Ishikawa (cell line): Measurements from ENCODE around the gene CSTPP1.

Source experiments
- CEBPB ChIP-seq: IDR thresholded peaks from 2 replicates; pipeline ENCODE4 v1.6.1; 2012
- CREB1 ChIP-seq: IDR thresholded peaks from 2 replicates; pipeline ENCODE4 v1.6.1; 2012; ENCODE audit warnings: low read depth
- EGR1 ChIP-seq: IDR thresholded peaks from 2 replicates; pipeline ENCODE4 v1.6.1; 2012
- EP300 ChIP-seq: IDR thresholded peaks from 2 replicates; pipeline ENCODE4 v1.6.1; 2012; ENCODE audit warnings: borderline replicate concordance
- FOXM1 ChIP-seq: IDR thresholded peaks from 2 replicates; pipeline ENCODE4 v1.6.1; 2012; ENCODE audit warnings: low read depth, borderline replicate concordance
- NFIC ChIP-seq: IDR thresholded peaks from 2 replicates; pipeline ENCODE4 v1.6.1; 2012
- RAD21 ChIP-seq: IDR thresholded peaks from 2 replicates; pipeline ENCODE4 v1.6.1; 2012; ENCODE audit warnings: low read depth
- TAF1 ChIP-seq: IDR thresholded peaks from 2 replicates; pipeline ENCODE4 v1.6.1; 2012; ENCODE audit warnings: low read depth, mild to moderate bottlenecking
- TCF12 ChIP-seq: IDR thresholded peaks from 2 replicates; pipeline ENCODE4 v1.6.1; 2012; ENCODE audit warnings: low read depth
- TEAD4 ChIP-seq: IDR thresholded peaks from 2 replicates; pipeline ENCODE4 v1.6.1; 2012
- YY1 ChIP-seq: IDR thresholded peaks from 2 replicates; pipeline ENCODE4 v1.6.1; 2012; ENCODE audit warnings: low read depth
- ZBTB7A ChIP-seq: IDR thresholded peaks from 2 replicates; pipeline ENCODE4 v1.6.1; 2012; ENCODE audit warnings: low read depth
- TF ChIP-seq, protein P1 (sequence below): IDR thresholded peaks from 2 replicates; pipeline ENCODE4 v1.6.1; 2012
- TF ChIP-seq, protein P2 (sequence below): IDR thresholded peaks from 2 replicates; pipeline ENCODE4 v1.6.1; 2012
- TF ChIP-seq, protein P3 (sequence below): IDR thresholded peaks from 2 replicates; pipeline ENCODE4 v1.6.1; 2012; ENCODE audit warnings: low read depth, mild to moderate bottlenecking

Gene CSTPP1

DNA sequence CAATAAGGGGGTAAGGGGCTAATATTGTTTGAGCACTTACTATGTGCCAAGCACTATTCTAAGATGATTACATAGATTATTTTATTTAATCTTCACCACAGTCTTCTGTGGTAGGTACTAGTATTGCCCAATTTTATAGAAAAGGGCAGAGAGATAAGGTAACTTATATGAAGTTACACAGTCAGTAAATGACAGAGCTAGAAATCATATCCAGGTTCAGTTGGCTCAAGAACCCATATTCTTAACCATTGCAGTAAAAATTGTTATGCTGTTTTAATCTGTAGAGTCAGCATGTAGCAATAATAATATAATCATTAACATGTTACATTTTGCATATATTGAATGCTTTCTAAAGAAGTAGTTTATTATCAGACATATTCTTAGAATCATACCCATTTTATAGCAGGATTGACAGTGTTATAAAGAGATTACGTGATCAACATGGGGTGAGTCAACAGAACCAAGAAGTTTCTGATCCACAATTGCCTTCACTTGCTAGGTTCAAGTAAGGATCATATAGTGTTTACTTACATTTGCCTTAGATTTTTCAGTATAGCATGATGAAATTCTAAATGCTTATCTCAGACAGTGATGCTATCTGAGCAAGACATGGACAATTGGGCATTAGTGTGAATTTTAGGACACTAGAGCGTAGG is 46.4 kb downstream of the CSTPP1 start:
- TF ChIP-seq CEBPB = no peak

DNA sequence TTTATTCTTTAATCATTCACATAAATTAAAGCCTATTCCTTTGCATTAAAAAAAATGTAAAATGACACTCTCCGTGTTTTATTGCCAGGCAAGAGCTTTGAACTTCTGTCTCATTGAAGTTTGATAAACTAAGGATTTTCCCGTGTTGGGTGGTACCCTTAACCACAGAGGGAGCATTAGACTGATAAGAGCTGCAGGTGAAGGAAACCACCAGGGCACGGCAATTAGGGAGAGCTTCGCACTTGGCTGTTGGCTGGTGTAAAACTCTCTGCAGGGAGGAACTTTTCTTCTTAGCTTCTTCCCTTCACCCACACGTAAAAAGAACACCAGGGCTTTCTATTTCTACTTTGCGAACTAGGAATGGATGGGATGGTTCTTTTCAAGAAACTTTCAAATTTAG is 47.0 kb downstream of the CSTPP1 start:
- TF ChIP-seq NFIC (no peak), EP300 (no peak), TCF12 (no peak), EGR1 (no peak), FOXM1 (no peak), TAF1 (no peak), CEBPB (no peak), TEAD4 (no peak), YY1 (no peak), CREB1 (no peak), RAD21 (no peak)
- TF ChIP-seq, protein P1, sequence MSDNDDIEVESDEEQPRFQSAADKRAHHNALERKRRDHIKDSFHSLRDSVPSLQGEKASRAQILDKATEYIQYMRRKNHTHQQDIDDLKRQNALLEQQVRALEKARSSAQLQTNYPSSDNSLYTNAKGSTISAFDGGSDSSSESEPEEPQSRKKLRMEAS = no peak
- TF ChIP-seq, protein P2, sequence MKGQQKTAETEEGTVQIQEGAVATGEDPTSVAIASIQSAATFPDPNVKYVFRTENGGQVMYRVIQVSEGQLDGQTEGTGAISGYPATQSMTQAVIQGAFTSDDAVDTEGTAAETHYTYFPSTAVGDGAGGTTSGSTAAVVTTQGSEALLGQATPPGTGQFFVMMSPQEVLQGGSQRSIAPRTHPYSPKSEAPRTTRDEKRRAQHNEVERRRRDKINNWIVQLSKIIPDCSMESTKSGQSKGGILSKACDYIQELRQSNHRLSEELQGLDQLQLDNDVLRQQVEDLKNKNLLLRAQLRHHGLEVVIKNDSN = no peak

DNA sequence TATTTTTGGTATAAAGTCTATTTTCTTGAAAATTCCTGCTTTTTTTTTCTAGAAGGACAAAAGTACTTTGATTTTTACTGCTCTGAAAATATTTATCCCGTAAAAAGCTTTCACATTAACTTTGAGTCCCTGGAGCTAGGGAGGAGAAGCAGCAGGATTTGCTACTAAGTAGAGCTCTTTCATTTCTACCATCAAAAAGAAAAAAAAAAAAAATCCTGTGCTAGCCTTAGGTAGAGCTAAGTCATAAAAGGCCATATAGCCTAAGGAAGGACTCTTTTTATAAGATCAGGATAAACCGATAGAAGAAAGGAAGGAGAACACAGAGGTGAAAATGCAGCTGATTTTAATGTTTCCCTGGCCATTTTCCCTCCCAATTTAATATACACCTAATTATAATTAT is 48.0 kb downstream of the CSTPP1 start:
- TF ChIP-seq TCF12 = no peak
- TF ChIP-seq TAF1 = no peak
- TF ChIP-seq CREB1 = no peak
- no peak for TF ChIP-seq NFIC
- TF ChIP-seq, protein P1 = no peak
- TF ChIP-seq, protein P2 = no peak
- TF ChIP-seq TEAD4 = no peak
- no peak for TF ChIP-seq YY1
- no peak for TF ChIP-seq EGR1
- TF ChIP-seq ZBTB7A = no peak
- TF ChIP-seq, protein P3, sequence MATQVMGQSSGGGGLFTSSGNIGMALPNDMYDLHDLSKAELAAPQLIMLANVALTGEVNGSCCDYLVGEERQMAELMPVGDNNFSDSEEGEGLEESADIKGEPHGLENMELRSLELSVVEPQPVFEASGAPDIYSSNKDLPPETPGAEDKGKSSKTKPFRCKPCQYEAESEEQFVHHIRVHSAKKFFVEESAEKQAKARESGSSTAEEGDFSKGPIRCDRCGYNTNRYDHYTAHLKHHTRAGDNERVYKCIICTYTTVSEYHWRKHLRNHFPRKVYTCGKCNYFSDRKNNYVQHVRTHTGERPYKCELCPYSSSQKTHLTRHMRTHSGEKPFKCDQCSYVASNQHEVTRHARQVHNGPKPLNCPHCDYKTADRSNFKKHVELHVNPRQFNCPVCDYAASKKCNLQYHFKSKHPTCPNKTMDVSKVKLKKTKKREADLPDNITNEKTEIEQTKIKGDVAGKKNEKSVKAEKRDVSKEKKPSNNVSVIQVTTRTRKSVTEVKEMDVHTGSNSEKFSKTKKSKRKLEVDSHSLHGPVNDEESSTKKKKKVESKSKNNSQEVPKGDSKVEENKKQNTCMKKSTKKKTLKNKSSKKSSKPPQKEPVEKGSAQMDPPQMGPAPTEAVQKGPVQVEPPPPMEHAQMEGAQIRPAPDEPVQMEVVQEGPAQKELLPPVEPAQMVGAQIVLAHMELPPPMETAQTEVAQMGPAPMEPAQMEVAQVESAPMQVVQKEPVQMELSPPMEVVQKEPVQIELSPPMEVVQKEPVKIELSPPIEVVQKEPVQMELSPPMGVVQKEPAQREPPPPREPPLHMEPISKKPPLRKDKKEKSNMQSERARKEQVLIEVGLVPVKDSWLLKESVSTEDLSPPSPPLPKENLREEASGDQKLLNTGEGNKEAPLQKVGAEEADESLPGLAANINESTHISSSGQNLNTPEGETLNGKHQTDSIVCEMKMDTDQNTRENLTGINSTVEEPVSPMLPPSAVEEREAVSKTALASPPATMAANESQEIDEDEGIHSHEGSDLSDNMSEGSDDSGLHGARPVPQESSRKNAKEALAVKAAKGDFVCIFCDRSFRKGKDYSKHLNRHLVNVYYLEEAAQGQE = no peak
- TF ChIP-seq FOXM1 = no peak
- no peak for TF ChIP-seq RAD21
- no peak for TF ChIP-seq EP300
- TF ChIP-seq CEBPB = no peak

DNA sequence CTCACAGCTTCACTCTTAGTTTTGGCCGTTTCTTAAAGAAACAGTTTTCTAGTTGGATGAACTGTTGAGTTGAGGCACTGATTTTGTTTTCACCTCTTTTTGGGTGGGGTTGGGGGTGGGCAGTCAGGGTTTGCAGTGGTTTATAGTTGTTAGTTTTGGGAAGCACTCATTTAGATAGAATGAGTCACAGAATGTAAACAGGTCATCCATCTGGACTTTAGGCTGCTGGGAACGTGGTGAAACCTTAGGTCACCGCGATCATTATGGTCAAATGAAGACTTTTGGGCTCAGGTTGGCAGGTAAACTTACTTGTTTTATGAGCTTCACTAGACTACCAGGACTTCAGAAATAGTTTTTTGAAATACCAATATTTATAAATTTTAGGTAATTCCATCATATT is 48.4 kb downstream of the CSTPP1 start:
- TF ChIP-seq FOXM1 (no peak), TCF12 (no peak), NFIC (no peak), YY1 (no peak), CREB1 (no peak), EP300 (no peak), CEBPB (no peak), ZBTB7A (no peak), EGR1 (no peak), RAD21 (no peak), TAF1 (no peak), TEAD4 (no peak)
- TF ChIP-seq, protein P2 = no peak
- TF ChIP-seq, protein P3 = no peak
- TF ChIP-seq, protein P1 = no peak

DNA sequence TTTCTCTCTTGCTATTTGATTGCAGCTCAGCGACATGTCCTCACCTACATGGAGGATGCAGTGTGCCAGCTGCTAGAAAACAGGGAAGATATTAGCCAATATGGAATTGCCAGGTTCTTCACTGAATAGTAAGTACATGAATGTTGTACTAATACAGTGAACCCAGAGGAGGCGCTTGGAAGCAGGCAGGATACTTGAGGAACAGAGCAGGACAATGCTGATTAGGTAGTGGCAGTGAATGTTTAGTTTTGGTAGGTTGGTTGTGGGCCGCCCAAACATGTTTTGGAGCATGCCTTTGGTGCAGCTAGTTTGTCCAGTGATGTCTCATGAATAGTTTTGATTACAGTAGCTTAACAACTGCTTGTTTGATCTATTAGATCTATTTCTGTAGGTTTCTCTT is 50.6 kb downstream of the CSTPP1 start:
- no peak for TF ChIP-seq TCF12
- TF ChIP-seq ZBTB7A = no peak
- TF ChIP-seq EP300 = no peak
- no peak for TF ChIP-seq FOXM1
- TF ChIP-seq CREB1 = no peak
- TF ChIP-seq, protein P1 = no peak
- TF ChIP-seq, protein P3 = no peak
- TF ChIP-seq NFIC = no peak
- TF ChIP-seq TEAD4 = no peak
- TF ChIP-seq TAF1 = no peak
- TF ChIP-seq RAD21 = no peak
- TF ChIP-seq, protein P2 = no peak
- no peak for TF ChIP-seq YY1
- no peak for TF ChIP-seq EGR1
- TF ChIP-seq CEBPB = no peak
